Measurements from ENCODE around the gene MRPL52. TPM values are rescaled to one million over a fixed set of nuclear protein-coding genes. Genes with fewer than 3 reads are reported as not detected.

MRPL52 gene
- total and polyA plus RNA-seq, 8 donors = 57.0 to 86.9 (median 72.6) TPM

GRCh38 chr14:22835505-22835904, 5.8 kb downstream of the MRPL52 start:
- H3K4me1 ChIP-seq = peaks cover 4 to 52% of the 10 kb centered on the region in 2 donors
- intact Hi-C loops (cut with DNase I) = no loop called here
- no peaks in the 10 kb centered on the region for H3K9me3 ChIP-seq
- peaks cover 0 to 28% of the 10 kb centered on the region in 2 donors for H3K36me3 ChIP-seq
- peaks cover 0 to 18% of the 10 kb centered on the region in 2 donors for H3K27me3 ChIP-seq
- DNase-seq = no peak
- TF ChIP-seq CTCF (IDR thresholded peaks at IDR 0.05) = no peak
- H3K27ac ChIP-seq = peak overlapping the region in 1 of 2 donors; percentile 85
- ATAC-seq = no peak
- no peak overlapping the region for H3K4me3 ChIP-seq

GRCh38 chr14:22836301-22837113, 6.8 kb downstream of the MRPL52 start, which contains the start of gene MMP14:
Gene MMP14, plus strand, starts transcription at chr14:22836585. Its CDS starts 233 bp downstream, at chr14:22836818.
- DNase-seq (peak; percentile 77 to 94 (median 84)), ATAC-seq (peak; percentile 81)
- intact Hi-C loops (cut with DNase I) = no loop called here
- Histone ChIP-seq H3K4me3 (peak within 1 kb of the TSS; percentile 78 to 83), H3K9me3 (no peaks in the 10 kb centered on the region), H3K4me1 (peaks cover 0 to 51% of the 10 kb centered on the region in 2 donors), H3K36me3 (peaks cover 0 to 35% of the 10 kb centered on the region in 2 donors), H3K27ac (peak within 1 kb of the TSS; percentile 85 to 95), H3K27me3 (peaks cover 0 to 18% of the 10 kb centered on the region in 2 donors)
- no peak for TF ChIP-seq CTCF (IDR thresholded peaks at IDR 0.05)

DNA sequence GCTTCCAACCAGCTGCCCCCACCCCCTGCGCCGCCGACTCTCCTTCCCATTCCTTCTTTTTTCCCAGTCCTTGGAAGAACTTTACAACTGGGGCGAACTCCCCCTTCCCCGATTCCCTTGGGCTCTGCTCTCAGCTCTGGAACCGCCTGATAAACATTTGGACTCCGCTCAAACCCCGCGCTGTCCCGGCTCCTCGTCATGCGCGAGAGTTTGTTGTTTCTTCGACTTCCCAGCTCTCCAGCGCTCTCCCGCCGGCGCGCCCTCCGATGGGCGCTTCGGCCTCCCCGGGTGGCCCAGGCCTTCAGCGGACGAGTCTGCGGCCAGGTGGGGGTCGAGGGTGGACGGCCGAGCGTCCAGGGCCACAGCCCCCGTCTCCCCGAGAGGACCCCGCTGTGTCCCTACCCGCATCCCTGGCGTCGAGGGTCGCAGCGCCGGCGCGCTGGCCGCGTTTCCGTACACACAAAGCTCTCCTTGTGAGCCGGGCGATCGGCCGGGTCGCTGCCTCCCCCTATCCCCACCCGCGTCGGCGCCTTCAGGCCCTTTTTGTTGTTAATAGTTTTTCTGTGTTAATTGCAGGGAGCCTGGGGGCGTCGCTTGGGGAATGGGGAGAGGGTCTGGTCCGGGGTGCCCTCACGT, 7.5 kb downstream of the MRPL52 start:
- intact Hi-C loops (cut with DNase I) = no loop called here
- Histone ChIP-seq H3K4me3 (peak overlapping the region; percentile 78 to 83), H3K36me3 (peaks cover 0 to 36% of the 10 kb centered on the region in 2 donors), H3K9me3 (no peaks in the 10 kb centered on the region), H3K27ac (peak overlapping the region; percentile 85 to 95), H3K27me3 (peaks cover 0 to 18% of the 10 kb centered on the region in 2 donors), H3K4me1 (peaks cover 0 to 48% of the 10 kb centered on the region in 2 donors)
- ATAC-seq = peak; percentile 66
- DNase-seq = peak in 3 of 4 donors; percentile 44 to 87 (median 55)
- no peak for TF ChIP-seq CTCF (IDR thresholded peaks at IDR 0.05)

DNA sequence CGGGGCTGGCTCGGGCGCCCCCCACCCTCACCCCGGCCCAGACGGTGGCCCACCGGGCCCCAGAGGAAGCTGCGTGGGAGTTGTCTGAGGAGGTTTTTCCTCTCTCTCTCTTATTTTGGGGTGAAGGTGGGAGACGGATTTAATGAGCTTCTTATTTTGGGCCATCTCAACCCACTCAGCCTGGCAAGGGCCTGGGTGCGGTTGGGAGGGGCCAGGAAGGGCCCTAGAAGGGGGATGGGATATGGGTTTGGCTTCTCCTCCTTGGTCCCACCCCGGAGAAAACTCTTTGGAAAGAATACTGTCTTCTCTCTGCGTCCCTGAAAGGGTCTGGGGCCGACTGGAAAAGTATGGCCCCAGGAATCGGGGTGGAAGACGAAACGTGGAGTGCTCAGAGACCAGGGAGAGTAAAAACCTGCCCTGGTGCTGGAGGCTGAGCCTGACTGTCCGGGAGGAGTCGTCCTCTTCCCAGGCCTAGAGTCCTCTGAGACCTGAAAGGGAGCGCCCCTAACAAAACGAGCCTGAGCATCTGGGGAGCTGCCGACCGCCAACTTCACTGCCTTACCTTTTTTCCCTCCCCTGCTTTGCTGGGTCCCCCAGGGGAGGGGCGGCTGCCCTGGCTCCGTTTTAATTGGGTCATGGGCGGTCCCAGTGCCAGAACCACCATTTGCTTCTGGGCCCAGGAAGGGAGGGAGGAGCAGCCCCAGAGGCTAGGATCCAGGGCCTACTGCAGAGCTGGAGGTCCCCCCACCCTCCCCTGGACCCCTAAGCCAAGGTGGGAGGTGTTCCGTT, 8.3 kb downstream of the MRPL52 start:
- peaks cover 0 to 18% of the 10 kb centered on the region in 2 donors for H3K27me3 ChIP-seq
- ATAC-seq (peak; percentile 69), DNase-seq (peak in 2 of 4 donors; percentile 46 to 48)
- no peak for TF ChIP-seq CTCF (IDR thresholded peaks at IDR 0.05)
- H3K4me1 ChIP-seq = peaks cover 0 to 48% of the 10 kb centered on the region in 2 donors
- intact Hi-C loops (cut with DNase I) = no loop called here
- H3K36me3 ChIP-seq = peaks cover 0 to 42% of the 10 kb centered on the region in 2 donors
- peak overlapping the region; percentile 85 to 95 for H3K27ac ChIP-seq
- no peaks in the 10 kb centered on the region for H3K9me3 ChIP-seq
- peak overlapping the region; percentile 78 to 83 for H3K4me3 ChIP-seq
